Cerebellar nuclear complex (tissue), 1 donor: ENCODE results near the gene MMP21.

ENCODE experiments used
- DNase-seq, 2 experiments: peaks; one replicate each; lab custom pipeline; 2025; lab: John Stamatoyannopoulos, UW

Gene MMP21

GRCh38 chr10:125792342-125793300 is 17.0 kb upstream of the MMP21 start:
- no peak for DNase-seq

GRCh38 chr10:125788156-125789034 is 12.8 kb upstream of the MMP21 start:
- no peak for DNase-seq

- DNase-seq, result no peak
Measured at GRCh38 chr10:125785791-125786190, 10.2 kb upstream of the MMP21 start.

- no peak for DNase-seq
Measured at GRCh38 chr10:125783957-125784356, 8.3 kb upstream of the MMP21 start.

- DNase-seq, result no peak
Measured at GRCh38 chr10:125783408-125783807, 7.8 kb upstream of the MMP21 start.

- DNase-seq, result no peak
Measured at GRCh38 chr10:125782616-125783015, 7.0 kb upstream of the MMP21 start.

GRCh38 chr10:125782054-125782453 is 6.4 kb upstream of the MMP21 start:
- DNase-seq, result no peak

GRCh38 chr10:125781374-125781773 is 5.8 kb upstream of the MMP21 start:
- DNase-seq, result no peak

- DNase-seq, result no peak
Measured at GRCh38 chr10:125779403-125780327, 4.0 kb upstream of the MMP21 start.

- no peak for DNase-seq
Measured at GRCh38 chr10:125778556-125778955, 2.9 kb upstream of the MMP21 start.

GRCh38 chr10:125777806-125778205 is 2.2 kb upstream of the MMP21 start:
- DNase-seq, result no peak

GRCh38 chr10:125774581-125775191 is 935 bp downstream of the MMP21 start:
- DNase-seq, result no peak

- DNase-seq, result no peak
Measured at GRCh38 chr10:125773687-125774543, 1.7 kb downstream of the MMP21 start.

- no peak for DNase-seq
Measured at GRCh38 chr10:125772864-125773180, 2.8 kb downstream of the MMP21 start.

GRCh38 chr10:125772112-125772863 is 3.3 kb downstream of the MMP21 start:
- DNase-seq, result no peak

GRCh38 chr10:125770844-125771243 is 4.8 kb downstream of the MMP21 start:
- no peak for DNase-seq

- no peak for DNase-seq
Measured at GRCh38 chr10:125769175-125769574, 6.4 kb downstream of the MMP21 start.

GRCh38 chr10:125768219-125768855 is 7.3 kb downstream of the MMP21 start:
- no peak for DNase-seq

GRCh38 chr10:125766511-125766910 is 9.1 kb downstream of the MMP21 start:
- DNase-seq, result no peak
